Left cardiac atrium (tissue), 4 donors: ENCODE measurements around the gene RAC2. TPM values are rescaled to one million over a fixed set of nuclear protein-coding genes. Genes with fewer than 3 reads are reported as not detected.
"Not testable (repeated sequence)": the region's sequence is repeated elsewhere in the genome, so short reads cannot be mapped to it uniquely, and the experiment has no call there.

Experiments used
- ATAC-seq, 2 donors: fragments of 200-7000 bp; cut with Tn5 transposase; one replicate each; pipeline ENCODE4 v1.9.1; 2020; ENCODE audit warnings: mild to moderate bottlenecking in 2 of 2, moderate library complexity in 2 of 2
- DNase-seq: peaks from one replicate; pipeline ENCODE4 v3.0.0-alpha.2; 2020
- intact Hi-C, 2 donors: fragments of 100-400 bp; cut with DNase I; formaldehyde crosslinking; loops; one replicate each; pipeline versions ENCODE4 v1.14.1 to v1.15.1; 2022 to 2023
- total RNA-seq, 2 donors: library from RNA; stranded (reverse); fragmentation: NEBNext Ultra II Directional; extraction: Animal tissue kit (Norgen Biotek cat#: 25700); gene quantifications; one replicate each; pipeline ENCODE4 v1.2.1, GENCODE V29; 2021
- donor health status: DM: no; HTN: yes; CAD: no.
- donor health status: DM: no; HTN: yes; CAD: no; lungs with severe emphysema.
- donor health status: DM: yes; HTN: yes; CAD: no.
- donor health status: Dilated cardiomyopathy.

The RAC2 gene
- total RNA-seq, 2 donors from 2014 or later, result 6.4 to 12.5 TPM

DNA sequence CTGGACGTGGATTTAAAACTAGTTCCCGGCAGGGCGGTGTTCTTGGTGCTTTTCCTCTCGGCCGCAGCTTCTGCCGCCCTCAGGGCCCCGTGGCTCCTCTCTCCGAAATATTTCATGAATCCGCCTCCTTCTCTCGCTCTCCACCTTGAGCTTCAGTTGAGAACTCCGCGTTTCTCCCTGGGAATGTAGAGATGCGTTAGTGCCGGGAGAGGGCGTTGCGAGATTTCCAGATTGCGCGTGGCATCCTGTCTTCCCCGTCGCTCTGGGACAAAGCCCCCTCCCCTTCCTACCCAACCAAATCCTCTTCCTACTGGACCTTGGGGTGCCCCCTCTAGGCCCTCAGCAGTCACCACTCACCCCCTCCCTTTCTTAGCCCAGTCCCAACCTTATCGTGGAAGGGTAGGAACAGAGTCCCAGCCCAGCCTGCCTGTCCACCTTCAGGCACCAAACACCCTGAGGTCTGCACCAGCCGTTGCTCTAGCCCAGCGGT, 15.5 kb upstream of the RAC2 start:
- ATAC-seq (peak in 1 of 2 donors; percentile 37), DNase-seq (no peak)
- intact Hi-C loops, result loop anchor here in 1 of 2 donors (5.0 kb wide), 1 partner anchor 198 kb away; no protein-coding TSS in a partner anchor

DNA sequence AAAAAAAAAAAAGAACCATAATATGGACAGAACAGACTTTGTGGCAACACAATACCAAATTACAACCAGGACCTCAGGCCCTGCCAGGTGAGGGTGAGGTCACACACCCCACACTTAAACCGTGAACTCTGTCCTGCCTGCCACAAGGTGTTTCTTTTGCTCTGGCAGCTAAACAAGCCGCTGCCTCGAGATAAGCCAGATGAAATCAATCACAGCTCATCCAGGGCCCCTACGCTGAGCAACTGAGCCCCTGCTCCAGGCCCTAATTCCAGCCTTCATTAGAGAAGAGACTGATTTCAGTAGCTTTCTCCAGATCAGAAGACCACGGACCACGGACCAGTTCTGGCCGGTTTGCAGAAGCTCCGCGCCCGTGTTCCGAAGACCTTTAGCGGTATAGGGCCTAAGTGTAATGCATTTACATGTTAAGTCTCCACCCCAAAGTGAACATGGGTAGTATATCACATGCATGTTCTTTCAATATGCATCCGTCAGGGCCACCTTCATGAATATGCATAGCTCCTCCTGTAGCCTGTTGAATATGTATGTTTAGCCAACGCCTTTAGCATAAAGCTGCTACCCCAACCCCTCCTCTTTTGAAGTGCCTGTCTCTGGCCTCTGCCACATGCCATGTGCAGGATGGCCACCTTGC, 14.8 kb upstream of the RAC2 start:
- ATAC-seq (no peak), DNase-seq (no peak)
- intact Hi-C loops, result no loop called here

DNA sequence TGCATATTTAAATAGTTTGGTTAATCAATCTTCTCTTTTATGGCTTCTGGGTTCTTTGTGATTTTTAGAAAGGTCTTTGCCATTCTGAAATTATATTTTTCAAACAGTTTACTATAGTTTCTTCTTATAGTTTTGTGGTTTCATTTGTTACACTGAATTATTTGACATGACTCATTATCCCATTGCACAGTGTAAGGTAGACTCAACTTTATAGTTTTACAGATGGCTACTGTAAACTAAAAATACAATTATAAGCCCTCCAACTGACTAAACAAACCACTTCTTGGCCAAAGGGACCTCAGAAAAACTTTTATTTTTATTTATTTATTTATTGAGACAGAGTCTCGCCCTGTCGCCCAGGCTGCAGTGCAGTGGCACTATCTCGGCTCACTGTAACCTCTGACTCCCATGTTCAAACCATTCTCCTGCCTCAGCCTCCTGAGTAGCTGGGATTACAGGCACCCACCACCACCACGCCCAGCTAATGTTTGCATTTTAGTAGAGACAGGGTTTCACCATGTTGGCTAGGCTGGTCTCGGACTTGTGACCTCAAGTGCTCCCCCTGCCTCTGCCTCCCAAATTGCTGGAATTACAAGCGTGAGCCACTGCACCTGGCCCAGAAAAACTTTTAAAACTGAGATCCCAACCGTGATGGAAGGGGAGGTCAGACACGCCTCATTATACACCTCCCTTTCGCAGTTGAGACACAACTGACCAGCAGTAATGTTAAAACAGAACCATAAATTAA, 14.1 kb upstream of the RAC2 start:
- ATAC-seq (no peak), DNase-seq (no peak)
- intact Hi-C loops, result no loop called here

DNA sequence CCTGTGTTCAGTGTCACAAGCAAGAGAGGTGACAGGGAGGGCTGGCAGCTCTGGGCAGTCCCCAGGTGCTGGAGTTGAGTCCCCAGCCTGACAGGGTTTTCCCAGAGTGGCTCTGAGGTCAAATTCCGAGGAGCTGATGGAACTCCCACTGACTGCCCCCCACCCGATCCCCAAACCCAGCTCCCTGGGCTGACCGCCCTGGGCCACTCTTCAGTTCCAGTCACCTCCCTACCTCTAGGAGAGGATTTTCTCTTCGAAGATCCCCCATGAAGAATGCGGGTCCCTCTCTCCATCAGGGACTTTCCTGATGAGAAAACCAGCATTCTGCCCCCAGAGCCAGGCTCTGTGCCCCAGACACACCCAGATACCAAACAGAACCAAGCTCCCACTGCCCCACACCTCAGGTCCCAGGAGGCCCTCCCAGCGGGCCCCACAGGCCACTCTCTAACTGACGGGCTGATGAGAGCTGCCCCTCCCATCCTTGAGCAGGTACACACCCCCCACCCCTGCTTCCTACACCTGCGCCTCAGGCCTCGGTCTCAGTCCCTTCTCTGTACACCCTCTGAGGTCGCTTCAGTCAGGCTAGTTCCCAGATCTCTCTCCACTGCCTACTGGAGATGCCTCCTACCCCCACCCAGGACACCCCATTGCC, 12.1 kb upstream of the RAC2 start:
- intact Hi-C loops, result no loop called here
- ATAC-seq (no peak), DNase-seq (no peak)

DNA sequence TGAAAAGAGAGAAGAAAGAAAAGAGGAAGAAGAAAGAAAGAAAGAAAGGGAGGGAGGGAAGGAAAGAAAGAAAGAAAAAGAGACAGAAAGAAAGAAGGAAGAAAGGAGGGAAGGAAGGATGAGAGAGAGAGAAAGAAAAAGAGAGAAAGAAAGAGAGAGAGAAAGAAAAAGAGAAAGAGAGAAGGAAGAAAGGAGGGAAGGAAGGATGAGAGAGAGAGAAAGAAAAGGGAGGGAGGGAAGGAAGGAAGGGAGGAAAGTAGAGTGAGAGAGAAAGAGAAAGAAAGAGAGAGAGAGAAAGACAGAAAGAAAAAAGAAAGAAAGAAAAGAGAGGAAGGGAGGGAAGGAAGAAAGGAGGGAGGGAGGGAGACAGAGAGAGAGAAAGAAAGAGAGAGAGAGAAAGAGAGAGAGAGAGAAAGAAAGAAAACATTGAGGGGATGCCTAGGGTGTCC, 11.5 kb upstream of the RAC2 start:
- ATAC-seq, result no peak
- intact Hi-C loops, result no loop called here
- no peak for DNase-seq

DNA sequence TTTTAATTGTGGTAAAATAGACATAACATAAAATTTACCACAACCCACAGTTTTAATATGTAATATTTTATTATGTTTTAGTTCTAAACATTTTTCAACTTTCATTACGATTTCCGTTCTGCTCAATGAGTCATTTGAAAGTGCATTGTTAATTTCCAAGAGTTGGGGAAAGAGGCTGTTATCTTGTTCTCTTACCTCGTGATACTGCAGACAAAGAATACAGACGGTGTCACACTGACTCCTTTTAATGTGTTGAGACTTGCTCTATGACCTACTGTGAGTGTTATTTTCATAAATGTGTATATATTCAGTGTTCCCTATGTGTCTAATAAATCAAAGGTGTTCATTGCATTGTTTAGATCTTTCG, 10.8 kb upstream of the RAC2 start:
- intact Hi-C loops, result no loop called here
- no peak for DNase-seq
- no peak for ATAC-seq

DNA sequence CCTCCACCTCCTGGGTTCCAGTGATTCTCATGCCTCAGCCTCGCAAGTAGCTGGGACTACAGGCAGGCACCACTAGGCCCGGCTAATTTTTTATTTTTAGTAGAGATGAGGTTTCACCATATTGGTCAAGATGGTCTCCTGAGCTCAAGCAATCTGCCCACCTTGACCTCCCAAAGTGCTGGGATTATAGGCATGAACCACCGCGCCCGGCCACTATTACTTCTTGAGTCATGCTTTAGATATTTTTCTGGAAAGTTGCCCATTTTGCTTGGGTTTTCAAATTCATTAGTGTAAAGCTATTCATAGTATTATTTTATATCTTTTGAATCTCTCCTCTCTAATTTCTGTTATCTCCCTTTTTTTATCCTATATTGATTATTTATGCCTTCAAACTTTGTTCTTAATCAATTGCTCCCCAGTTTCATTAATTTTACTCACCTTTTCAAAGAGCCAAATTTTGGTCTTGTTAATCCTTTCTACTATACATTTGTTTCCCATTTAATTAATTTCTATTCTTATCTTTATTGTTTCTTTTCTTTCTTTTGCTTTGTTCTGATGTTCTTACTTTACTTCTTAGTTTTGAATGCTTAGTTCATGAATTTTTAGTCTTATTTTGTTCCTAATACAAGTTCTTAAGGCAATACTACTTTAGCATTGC, 10.3 kb upstream of the RAC2 start:
- intact Hi-C loops, result no loop called here
- DNase-seq (no peak), ATAC-seq (no peak)

DNA sequence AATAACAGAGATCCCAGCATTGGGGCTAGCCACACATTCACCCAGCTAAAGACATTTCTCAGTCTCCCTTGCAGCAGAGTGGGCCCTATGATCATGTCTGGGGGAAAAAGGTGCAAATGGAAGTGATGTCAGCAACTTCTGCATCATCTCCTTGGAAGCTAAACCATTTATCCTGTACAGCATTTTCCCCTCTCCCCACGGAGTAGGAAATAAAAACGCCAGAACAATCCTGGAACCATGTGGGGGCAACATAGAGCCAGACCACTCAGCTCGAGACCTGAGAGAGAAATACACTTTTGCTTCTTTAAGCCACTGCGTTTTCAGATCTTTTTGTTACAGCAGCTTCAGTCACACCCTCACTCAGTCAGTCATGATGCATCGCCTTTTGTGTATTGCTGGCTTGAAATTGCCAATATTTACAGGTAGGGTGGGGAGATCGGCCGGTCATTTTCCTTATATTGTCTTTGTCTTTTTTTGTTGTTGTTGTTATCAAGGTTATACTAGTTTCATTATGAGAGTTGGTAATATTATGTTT, 9.1 kb upstream of the RAC2 start:
- no peak for DNase-seq
- ATAC-seq, result no peak
- intact Hi-C loops, result no loop called here

DNA sequence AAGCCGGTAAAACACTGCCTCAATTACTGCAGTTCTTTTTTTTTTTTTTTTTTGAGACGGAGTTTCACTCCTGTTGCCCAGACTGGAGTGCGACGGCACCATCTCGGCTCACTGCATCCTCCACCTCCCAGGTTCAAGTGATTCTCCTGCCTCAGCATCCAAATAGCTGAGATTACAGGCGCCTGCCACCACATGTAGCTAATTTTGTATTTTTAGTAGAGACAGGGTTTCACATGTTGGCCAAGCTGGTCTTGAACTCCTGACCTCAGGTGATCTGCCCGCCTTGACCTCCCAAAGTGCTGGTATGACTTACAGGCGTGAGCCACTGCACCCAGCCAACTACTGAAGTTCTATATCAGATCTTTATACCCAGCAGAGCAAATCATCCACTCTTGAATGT, 7.8 kb upstream of the RAC2 start:
- intact Hi-C loops, DNase-seq, ATAC-seq: not testable (repeated sequence)

DNA sequence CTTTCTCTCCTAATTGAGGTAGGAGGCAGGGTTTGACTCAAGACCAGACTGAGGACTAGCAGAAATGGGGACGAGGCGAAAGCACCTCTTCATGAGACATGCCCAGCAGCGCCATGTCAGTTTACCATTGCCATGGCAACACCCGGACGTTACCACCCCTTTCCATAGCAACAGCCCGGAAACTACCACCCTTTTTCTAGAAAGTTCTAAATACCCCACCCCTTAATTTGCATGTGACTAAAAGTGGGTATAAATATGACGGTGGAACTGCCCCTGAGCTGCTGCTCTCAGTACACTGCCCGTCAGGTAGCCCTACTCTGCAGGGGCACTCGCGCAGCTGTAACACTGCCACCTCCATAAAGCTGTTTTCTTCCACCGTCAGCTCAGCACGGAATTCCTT, 5.9 kb upstream of the RAC2 start:
- ATAC-seq, result no peak
- intact Hi-C loops, result no loop called here
- no peak for DNase-seq

DNA sequence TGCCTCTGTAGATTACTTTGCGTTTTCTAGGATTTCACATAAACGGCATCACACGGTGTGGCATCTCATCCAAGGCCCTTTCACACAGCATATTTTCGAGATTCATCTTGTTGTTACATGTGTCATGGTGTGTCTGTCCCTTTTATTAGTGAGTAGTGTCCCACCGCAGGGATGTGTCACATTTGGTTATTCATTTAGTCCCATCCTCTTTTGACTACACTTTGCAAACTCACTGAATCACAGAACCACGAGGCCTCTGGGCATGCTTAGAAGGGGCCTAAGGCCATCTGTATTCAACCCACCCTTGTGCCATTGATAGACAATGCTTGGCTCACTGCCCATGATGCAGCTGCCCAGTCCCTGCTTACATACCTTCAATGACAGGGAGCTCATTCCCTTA, 4.2 kb upstream of the RAC2 start:
- ATAC-seq, result no peak
- no peak for DNase-seq
- intact Hi-C loops, result no loop called here

DNA sequence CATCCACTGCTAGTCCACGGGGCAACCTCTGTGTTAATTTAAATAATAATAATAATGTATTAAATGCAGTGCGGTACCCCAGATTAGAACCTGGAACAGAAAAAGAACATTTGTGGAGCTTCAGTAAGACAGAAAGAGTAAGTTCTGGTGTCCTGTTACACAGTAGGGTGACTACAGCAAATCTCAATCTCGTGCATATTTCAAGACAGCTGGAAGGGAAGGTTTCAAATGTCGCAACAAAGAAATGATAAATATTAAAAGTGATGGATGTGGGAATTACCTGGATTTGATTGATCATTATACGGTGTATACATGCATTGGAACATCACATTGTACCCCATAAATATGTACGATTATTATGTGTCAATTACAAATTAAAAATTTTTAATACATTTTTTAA, 1.7 kb upstream of the RAC2 start:
- ATAC-seq (no peak), DNase-seq (no peak)
- intact Hi-C loops, result no loop called here

DNA sequence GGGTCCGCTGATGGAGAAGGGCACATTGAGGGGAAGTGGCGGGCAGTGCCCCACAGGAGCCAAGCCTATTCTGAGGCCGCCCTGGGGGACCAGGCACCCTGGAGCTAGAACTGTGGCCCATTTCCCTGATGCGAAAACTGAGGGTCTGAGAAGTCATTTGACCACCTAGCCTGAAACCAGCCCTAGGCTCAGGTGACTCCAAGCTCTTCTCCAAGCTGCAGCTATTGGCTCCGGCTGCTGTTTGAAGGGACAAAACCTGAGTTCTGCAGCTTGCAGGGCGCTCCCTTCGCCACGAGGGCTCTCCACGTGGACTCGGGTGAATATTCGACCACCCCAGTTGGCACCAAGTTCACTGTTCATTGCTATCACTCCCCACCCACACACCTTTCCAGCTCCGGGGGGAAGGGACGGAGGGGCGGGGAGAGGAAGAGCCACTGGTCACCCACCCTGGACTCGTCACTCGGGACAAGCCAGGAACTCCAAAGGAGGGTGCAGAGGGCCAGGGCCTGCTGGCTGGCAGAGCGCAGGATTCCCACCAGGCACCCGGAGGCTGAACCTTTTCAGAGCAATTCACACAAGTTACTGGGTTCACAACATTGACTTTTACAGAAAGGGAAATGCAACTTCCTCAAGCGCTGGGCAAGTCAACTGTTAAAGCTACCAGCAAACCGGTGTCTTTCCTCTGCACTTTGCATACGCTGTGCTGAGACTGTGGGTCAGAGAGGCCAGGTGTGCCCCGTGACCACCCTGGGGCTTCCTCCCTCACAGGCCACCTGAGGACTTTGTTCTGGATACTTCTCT, 1.1 kb upstream of the RAC2 start:
- ATAC-seq (no peak), DNase-seq (no peak)
- intact Hi-C loops, result no loop called here

DNA sequence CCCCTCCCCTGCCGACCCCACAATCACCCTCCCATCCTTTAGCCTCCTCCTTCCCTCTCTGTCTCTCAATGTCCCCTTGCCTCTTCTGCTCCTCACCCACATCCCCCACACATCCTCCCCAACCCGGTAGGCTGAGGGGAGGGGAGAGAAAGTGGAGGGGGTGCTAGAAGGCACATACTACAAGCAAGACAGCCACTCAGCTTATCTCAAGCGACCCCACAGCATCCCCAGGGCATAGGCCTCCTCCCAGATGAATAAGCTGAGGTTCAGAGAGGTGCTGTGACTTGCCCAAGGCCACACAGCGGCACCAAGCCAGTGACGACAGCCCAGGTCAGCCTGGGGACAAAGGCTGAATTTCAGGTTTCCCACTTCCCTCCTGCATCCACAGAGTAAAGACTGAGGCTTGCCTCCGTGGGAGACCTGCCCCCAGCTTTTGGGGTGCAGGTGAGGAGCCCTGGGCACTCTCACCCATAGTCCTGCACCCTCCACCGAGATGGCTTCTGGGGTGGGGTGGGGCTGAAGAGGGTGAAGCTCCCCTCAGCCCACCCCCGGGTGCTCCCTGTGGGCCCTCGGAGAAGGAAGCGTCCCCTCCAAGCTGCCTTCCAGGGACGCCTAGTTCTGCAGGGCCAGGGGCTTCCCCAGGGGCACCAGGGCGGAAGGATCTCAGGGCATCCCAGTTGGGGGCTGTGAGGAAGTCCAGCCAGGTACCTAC, 511 bp downstream of the RAC2 start:
- ATAC-seq, result peak in 1 of 2 donors; percentile 3
- intact Hi-C loops, result no loop called here
- no peak for DNase-seq

DNA sequence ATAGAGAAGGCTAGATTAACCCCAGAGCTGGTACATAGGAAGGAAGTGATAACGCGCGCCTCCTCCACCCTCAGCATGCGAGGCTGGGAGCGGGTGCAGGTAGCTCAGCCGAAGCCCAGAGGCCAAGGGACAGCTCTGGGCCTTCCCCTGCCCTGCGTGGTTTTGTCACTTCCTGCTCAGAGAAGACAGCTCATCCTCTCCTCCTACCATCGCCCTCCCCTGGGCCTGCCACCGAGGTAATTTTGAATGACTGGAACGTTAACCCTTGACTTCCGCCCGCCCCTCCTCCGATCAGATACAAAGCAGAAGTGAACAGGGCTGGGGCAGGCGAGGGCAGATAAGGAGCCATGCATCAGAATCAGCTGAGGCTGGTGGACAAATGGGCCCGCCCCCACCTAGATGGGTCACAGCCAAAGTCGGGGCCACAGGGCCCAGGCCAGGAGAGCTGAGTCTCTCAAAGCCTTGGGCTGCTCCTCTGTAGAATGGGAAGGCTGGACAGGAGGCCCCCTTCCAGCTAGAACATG, 1.6 kb downstream of the RAC2 start:
- DNase-seq (peak; percentile 55), ATAC-seq (peak; percentile 52 to 77)
- intact Hi-C loops, result no loop called here

DNA sequence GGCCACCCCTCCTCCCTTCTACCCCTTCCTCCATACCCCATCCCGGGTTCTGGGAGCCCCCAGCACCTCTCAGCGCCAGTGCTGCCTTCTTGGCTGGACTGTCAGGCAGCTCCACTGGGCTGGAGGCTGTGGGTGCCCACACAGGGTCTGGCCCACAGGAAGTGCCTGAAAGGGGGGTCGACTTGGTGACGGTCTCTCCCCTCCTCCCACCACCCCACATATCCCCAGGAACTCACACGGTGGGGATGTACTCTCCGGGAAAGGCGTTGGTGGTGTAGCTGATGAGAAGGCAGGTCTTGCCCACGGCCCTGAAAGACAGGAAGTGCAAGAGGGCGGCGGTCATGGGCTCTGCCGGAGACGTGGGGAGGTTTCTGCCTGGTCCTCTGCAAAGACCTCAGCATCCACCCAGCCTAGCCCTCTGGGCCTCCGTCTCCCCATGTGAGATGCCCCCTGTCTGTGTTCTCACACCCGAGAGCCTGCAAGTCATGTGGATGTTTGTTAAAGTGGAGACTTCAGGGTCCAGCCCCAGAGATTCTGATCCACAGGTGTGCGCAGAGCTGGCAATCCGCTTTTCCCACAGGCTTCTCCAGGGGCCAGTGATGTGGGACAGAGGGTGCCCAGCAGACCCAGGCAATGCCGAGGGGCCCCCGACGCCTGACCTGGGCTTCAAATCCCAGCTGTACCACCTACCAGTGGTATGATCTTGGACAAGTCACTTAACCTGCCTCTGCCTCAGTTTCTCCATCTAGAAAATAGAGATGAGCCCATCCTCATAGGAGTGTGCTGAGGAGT, 2.5 kb downstream of the RAC2 start:
- ATAC-seq (no peak), DNase-seq (no peak)
- intact Hi-C loops, result no loop called here

DNA sequence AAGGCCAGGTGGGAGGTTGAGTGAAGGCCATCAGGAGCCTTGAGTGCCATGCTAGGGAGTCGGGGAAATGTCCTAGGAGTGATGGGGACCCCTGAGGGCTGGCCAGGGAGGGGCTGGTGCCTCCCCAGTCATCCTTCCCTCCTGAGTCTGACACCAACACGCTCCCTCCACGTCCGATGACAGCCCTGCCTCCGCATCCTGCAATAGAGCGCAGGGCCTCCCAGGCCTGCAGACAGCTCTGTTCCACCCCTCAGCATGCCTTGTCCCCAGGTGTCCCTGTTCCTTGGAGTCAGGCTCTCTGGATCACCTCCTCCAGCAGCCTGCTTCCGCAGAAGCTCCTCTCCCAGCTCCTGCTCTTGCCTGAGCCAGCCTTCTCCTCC, 3.1 kb downstream of the RAC2 start:
- ATAC-seq (no peak), DNase-seq (no peak)
- intact Hi-C loops, result no loop called here
